Panc1 (cell line): ENCODE data around the gene ZNF683. TPM values are rescaled to one million over a fixed set of nuclear protein-coding genes. Genes with fewer than 3 reads are reported as not detected.

Experiments
- ATAC-seq: fragments of 200-7000 bp; cut with Tn5 transposase; 2 replicates; pipeline ENCODE4 v1.9.1; 2020; ENCODE audit warnings: mild to moderate bottlenecking, moderate library complexity
- BruUV-seq: library from RNA; stranded (reverse); fragments of 400-500 nt; replicated peaks from 2 replicates; lab custom pipeline; 2021; lab: Mats Ljungman, UMichigan
- CTCF ChIA-PET: fragments of 300-600 bp; sonication (Branson Sonifier 250); formaldehyde crosslinking; loops from one replicate; lab custom pipeline; 2022; ENCODE audit warnings: antibody characterized with exemption; lab: Charles Lee
- POLR2A ChIA-PET: fragments of 300-600 bp; sonication (Branson Sonifier 250); formaldehyde crosslinking; loops from one replicate; lab custom pipeline; 2022; ENCODE audit warnings: antibody characterized with exemption; lab: Charles Lee
- DNase-seq: peaks from one replicate; pipeline ENCODE4 v3.0.0-alpha.2; 2010; ENCODE audit warnings: low read depth, low spot score
- H3K27ac ChIP-seq: 2 replicates; pipeline ENCODE4 v1.5.1; 2011; ENCODE audit warnings: mild to moderate bottlenecking, low read length, inconsistent platforms
- H3K27me3 ChIP-seq: fragments of 200-500 bp; sonication (Bioruptor generic); 2 replicates; pipeline ENCODE4 v1.6.0; 2014; ENCODE audit warnings: low read length, inconsistent platforms; ENCODE audit not compliant: control insufficient read depth, insufficient read depth
- H3K36me3 ChIP-seq: fragments of 200-500 bp; sonication (Bioruptor generic); 2 replicates; pipeline ENCODE4 v1.5.1; 2014; ENCODE audit warnings: inconsistent platforms, mild to moderate bottlenecking, low read length, moderate library complexity; ENCODE audit not compliant: control insufficient read depth, insufficient read depth
- H3K4me1 ChIP-seq: 2 replicates; pipeline ENCODE4 v1.5.1; 2011; ENCODE audit warnings: inconsistent platforms, mild to moderate bottlenecking, low read length, moderate library complexity; ENCODE audit not compliant: control insufficient read depth, insufficient read depth
- H3K4me3 ChIP-seq, 2 experiments: 2 replicates each; pipeline ENCODE4 v1.5.1; 2011 to 2012; ENCODE audit warnings: low read depth in 2 of 2, low read length in 2 of 2, mild to moderate bottlenecking in 2 of 2, inconsistent platforms in 1 of 2, moderate library complexity in 1 of 2
- H3K9me3 ChIP-seq: fragments of 200-500 bp; sonication (Bioruptor generic); 2 replicates; pipeline ENCODE4 v1.5.1; 2014; ENCODE audit warnings: low read depth, mild to moderate bottlenecking, inconsistent platforms, low read length, moderate library complexity; ENCODE audit not compliant: control insufficient read depth, insufficient read depth
- POLR2AphosphoS5 ChIP-seq: IDR thresholded peaks from 2 replicates; pipeline ENCODE4 v1.6.1; 2012; ENCODE audit warnings: mild to moderate bottlenecking, low read depth, low read length, moderate library complexity
- SIN3A ChIP-seq: IDR thresholded peaks from 2 replicates; pipeline ENCODE4 v1.6.1; 2012; ENCODE audit warnings: low read depth, mild to moderate bottlenecking, low read length, moderate library complexity, borderline replicate concordance; ENCODE audit not compliant: insufficient read depth
- TCF7L2 ChIP-seq: IDR thresholded peaks from 2 replicates; pipeline ENCODE4 v1.6.1; 2011; ENCODE audit warnings: mild to moderate bottlenecking, low read depth, low read length, inconsistent platforms
- in situ Hi-C: cut with HindIII; loops from 2 replicates; pipeline ENCODE4 v1.10.0; 2016; ENCODE audit warnings: low sequenced_read_pairs, low pct_unique_long_range_greater_than_20kb
- intact Hi-C: fragments of 100-400 bp; cut with micrococcal nuclease; formaldehyde crosslinking; loops from one replicate; pipeline ENCODE4 v1.10.0; 2022; ENCODE audit not compliant: unreplicated experiment
- total RNA-seq: library from RNA; stranded (reverse); gene quantifications from one replicate; pipeline ENCODE4 v1.2.1, GENCODE V29; 2021; ENCODE audit not compliant: unreplicated experiment
- TF ChIP-seq, protein P1 (sequence below), 2 experiments: IDR thresholded peaks; 2 replicates each; pipeline ENCODE4 v1.6.1; 2011 to 2012; ENCODE audit warnings: low read depth in 2 of 2, control low read depth in 1 of 2, low read length in 1 of 2, mild to moderate bottlenecking in 1 of 2, moderate library complexity in 1 of 2; ENCODE audit not compliant: insufficient read depth in 1 of 2
- TF ChIP-seq, protein P2 (sequence below): fragments of 450-650 bp; IDR thresholded peaks from 2 replicates; pipeline ENCODE4 v1.5.1; 2017; ENCODE audit warnings: mild to moderate bottlenecking

Gene ZNF683
- total RNA-seq, 1 experiment from 2014 or later: not detected

DNA sequence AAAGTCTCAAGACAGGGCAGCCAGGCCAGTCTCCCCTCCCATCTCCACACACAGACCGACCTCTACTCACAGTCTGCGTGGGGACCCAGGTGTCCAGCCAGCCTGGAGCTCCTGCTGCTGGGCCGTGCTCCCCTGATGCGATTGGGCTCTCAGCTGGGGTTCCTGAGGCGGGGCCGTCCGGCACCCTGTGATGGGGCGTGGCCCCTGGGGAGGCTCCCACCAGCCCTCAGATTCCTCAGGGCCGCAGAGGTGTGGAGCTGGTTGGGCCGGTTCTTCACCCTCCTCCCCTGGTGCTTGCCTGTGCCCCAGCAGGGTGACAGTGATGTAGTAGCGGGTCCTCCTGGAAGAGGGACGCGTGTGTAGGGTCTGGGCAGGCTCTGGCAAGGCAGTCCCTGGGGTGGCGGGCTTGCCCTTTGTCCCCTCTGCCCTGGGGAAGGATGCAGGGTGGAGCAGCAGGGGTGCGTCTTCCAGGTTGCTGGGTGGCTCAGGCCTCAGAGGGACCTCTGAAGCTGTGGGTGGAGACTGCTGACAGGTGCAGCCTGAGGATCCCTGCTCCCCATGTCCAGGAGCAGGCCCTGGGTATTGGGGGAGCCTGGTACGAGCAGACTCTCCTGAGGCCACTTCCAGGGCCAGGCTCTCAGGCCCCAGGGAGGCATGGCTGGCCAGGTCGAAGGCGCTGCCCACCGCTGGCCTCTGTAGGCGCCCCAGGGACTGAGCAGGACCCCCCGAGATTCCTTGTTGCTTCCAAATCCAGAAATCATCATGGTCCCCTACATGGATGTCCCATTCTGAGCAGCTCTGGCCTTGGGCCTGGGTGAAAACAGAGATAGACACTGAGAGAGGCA lies 18.4 kb downstream of the ZNF683 start, which contains the start of gene CRYBG2:
CRYBG2 (minus strand) TSS at position 155 of the 845 bp plus-strand sequence. CDS start 7,473 bp downstream, outside the sequence.
- no peaks in the 10 kb centered on the region for H3K36me3 ChIP-seq
- H3K27ac ChIP-seq: no peak within 1 kb of the TSS
- H3K4me3 ChIP-seq: no peak within 1 kb of the TSS
- no peak for DNase-seq
- POLR2A ChIA-PET: no interaction called here
- H3K4me1 ChIP-seq: peaks cover 15% of the 10 kb centered on the region
- CTCF ChIA-PET: no interaction called here
- no peaks in the 10 kb centered on the region for H3K9me3 ChIP-seq
- intact Hi-C loops: no loop called here
- ATAC-seq: peak; percentile 29; the same call in 1 of the 2 replicates
- in situ Hi-C loops: no loop called here
- TF ChIP-seq, protein P1, sequence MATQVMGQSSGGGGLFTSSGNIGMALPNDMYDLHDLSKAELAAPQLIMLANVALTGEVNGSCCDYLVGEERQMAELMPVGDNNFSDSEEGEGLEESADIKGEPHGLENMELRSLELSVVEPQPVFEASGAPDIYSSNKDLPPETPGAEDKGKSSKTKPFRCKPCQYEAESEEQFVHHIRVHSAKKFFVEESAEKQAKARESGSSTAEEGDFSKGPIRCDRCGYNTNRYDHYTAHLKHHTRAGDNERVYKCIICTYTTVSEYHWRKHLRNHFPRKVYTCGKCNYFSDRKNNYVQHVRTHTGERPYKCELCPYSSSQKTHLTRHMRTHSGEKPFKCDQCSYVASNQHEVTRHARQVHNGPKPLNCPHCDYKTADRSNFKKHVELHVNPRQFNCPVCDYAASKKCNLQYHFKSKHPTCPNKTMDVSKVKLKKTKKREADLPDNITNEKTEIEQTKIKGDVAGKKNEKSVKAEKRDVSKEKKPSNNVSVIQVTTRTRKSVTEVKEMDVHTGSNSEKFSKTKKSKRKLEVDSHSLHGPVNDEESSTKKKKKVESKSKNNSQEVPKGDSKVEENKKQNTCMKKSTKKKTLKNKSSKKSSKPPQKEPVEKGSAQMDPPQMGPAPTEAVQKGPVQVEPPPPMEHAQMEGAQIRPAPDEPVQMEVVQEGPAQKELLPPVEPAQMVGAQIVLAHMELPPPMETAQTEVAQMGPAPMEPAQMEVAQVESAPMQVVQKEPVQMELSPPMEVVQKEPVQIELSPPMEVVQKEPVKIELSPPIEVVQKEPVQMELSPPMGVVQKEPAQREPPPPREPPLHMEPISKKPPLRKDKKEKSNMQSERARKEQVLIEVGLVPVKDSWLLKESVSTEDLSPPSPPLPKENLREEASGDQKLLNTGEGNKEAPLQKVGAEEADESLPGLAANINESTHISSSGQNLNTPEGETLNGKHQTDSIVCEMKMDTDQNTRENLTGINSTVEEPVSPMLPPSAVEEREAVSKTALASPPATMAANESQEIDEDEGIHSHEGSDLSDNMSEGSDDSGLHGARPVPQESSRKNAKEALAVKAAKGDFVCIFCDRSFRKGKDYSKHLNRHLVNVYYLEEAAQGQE (IDR thresholded peaks at IDR 0.05; ENCODE audit: insufficient read depth in 1 of 2, low read depth in 2 of 2, low read length in 1 of 2): no peak
- no TSS peak for BruUV-seq
- no peaks in the 10 kb centered on the region for H3K27me3 ChIP-seq

DNA sequence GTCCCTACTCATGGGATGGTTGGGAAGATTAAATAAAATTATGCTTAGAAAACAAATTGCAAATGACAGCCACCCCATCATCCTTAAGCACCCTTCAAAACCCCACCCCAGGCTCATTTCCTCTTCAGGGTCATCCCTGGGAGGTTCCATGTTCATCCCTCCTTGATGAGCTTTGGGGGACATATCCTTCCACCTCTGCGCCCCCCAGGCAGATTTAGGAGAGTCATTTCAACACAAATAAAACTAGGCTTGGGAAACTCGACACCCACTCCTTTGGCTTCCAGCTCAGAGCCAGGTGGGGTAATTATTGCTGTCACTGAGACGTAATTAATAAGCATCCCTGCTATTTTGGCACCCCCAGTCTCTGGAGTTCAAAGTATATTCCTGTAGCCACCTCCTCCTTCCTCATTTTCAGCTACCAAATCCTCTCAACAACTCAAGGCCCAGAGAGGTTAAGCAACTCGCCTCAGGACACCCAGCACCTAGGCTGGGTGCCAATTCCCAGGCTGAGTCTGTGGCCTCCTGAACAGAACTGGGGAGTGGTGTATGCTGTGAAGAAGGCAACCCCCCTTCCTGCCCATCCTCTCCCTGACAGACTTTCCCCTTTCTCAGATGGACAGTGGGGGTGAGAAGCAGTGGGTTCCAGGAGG lies 19.2 kb downstream of the ZNF683 start:
- H3K4me1 ChIP-seq: peaks cover 15% of the 10 kb centered on the region
- CTCF ChIA-PET: interaction anchor here (0.7 kb wide), 1 partner anchor 64 kb away, joined by 3 read pairs; no protein-coding TSS in a partner anchor
- H3K27me3 ChIP-seq: no peaks in the 10 kb centered on the region
- H3K4me3 ChIP-seq: no peak overlapping the region
- POLR2A ChIA-PET: no interaction called here
- TF ChIP-seq, protein P2, sequence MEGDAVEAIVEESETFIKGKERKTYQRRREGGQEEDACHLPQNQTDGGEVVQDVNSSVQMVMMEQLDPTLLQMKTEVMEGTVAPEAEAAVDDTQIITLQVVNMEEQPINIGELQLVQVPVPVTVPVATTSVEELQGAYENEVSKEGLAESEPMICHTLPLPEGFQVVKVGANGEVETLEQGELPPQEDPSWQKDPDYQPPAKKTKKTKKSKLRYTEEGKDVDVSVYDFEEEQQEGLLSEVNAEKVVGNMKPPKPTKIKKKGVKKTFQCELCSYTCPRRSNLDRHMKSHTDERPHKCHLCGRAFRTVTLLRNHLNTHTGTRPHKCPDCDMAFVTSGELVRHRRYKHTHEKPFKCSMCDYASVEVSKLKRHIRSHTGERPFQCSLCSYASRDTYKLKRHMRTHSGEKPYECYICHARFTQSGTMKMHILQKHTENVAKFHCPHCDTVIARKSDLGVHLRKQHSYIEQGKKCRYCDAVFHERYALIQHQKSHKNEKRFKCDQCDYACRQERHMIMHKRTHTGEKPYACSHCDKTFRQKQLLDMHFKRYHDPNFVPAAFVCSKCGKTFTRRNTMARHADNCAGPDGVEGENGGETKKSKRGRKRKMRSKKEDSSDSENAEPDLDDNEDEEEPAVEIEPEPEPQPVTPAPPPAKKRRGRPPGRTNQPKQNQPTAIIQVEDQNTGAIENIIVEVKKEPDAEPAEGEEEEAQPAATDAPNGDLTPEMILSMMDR: no peak
- TF ChIP-seq SIN3A (no peak), POLR2AphosphoS5 (no peak), TCF7L2 (no peak)
- TF ChIP-seq, protein P1 (IDR thresholded peaks at IDR 0.05; ENCODE audit: insufficient read depth in 1 of 2, low read depth in 2 of 2, low read length in 1 of 2): no peak
- DNase-seq: no peak
- no peak for ATAC-seq
- no peaks in the 10 kb centered on the region for H3K9me3 ChIP-seq
- no TSS peak for BruUV-seq
- H3K36me3 ChIP-seq: no peaks in the 10 kb centered on the region
- H3K27ac ChIP-seq: no peak overlapping the region
- intact Hi-C loops (no loop called here), in situ Hi-C loops (no loop called here)
